Cardiac fibroblast (primary cell): Measurements from ENCODE around the gene CELF2.

Source experiments
- DNase-seq, 2 donors: peaks; one replicate each; pipeline versions ENCODE4 v3.0.0 to v3.0.0-alpha.2; 2010; ENCODE audit warnings: low read depth in 2 of 2
- H3K4me3 ChIP-seq, 2 donors: replicated peaks in 1 of 2; 1 replicate in 1 of 2; 2 replicates in 1 of 2; pipeline ENCODE4 v1.5.1; 2011; ENCODE audit warnings: low read depth in 2 of 2, low read length in 2 of 2, mild to moderate bottlenecking in 2 of 2, moderate library complexity in 1 of 2
- CTCF ChIP-seq: IDR thresholded peaks from one replicate; pipeline ENCODE4 v1.5.1; 2011; ENCODE audit warnings: low read depth, mild to moderate bottlenecking, low read length, inconsistent platforms

The CELF2 gene

GRCh38 chr10:11166550-11166949 lies 148.9 kb downstream of the CELF2 start:
- no peak for DNase-seq
- no peak for TF ChIP-seq CTCF
- no peak overlapping the region for H3K4me3 ChIP-seq

- no peak overlapping the region for H3K4me3 ChIP-seq
- TF ChIP-seq CTCF, result no peak
- no peak for DNase-seq
Observed at GRCh38 chr10:11167233-11167966, 149.7 kb downstream of the CELF2 start.

GRCh38 chr10:11168423-11169090 lies 150.9 kb downstream of the CELF2 start:
- H3K4me3 ChIP-seq, result no peak overlapping the region
- DNase-seq, result no peak

GRCh38 chr10:11169976-11170375 lies 152.3 kb downstream of the CELF2 start:
- DNase-seq, result no peak
- no peak overlapping the region for H3K4me3 ChIP-seq
- TF ChIP-seq CTCF, result no peak

More at GRCh38 chr10:11168423-11169090, 150.9 kb downstream of the CELF2 start:
- TF ChIP-seq CTCF, result no peak

GRCh38 chr10:11170574-11170973 lies 152.9 kb downstream of the CELF2 start:
- TF ChIP-seq CTCF, result no peak
- no peak overlapping the region for H3K4me3 ChIP-seq

GRCh38 chr10:11170993-11171851 lies 153.6 kb downstream of the CELF2 start:
- H3K4me3 ChIP-seq, result no peak overlapping the region
- no peak for TF ChIP-seq CTCF
- DNase-seq, result no peak

More at GRCh38 chr10:11170574-11170973, 152.9 kb downstream of the CELF2 start:
- DNase-seq, result no peak
